ENCODE results near the gene FARP2.

FARP2 gene

GRCh38 chr2:241441492-241441891, 85.4 kb downstream of the FARP2 start (continued):
- no peak for TF ChIP-seq CTCF (tag by site-specific recombination; IDR thresholded peaks at IDR 0.05)
- no peak for TF ChIP-seq MZF1 (tag by site-specific recombination; IDR thresholded peaks at IDR 0.05; ENCODE audit: borderline replicate concordance)

GRCh38 chr2:241443486-241444223, 87.6 kb downstream of the FARP2 start:
- POLR2A ChIA-PET, result interaction anchor here (1.2 kb wide), 1 partner anchor 243 kb away, joined by 3 read pairs; the partner anchor contains the start of gene DTYMK
- CTCF ChIA-PET, result interaction anchor here (0.7 kb wide), 1 partner anchor 62 kb away, joined by 3 read pairs; no protein-coding TSS in a partner anchor

More at GRCh38 chr2:241443486-241444223, 87.6 kb downstream of the FARP2 start:
- Histone ChIP-seq H3K36me3 (ENCODE audit: control insufficient read depth in 2 of 2, insufficient read depth in 1 of 2, low read length in 2 of 2) (peaks cover 0 to 80% of the 10 kb centered on the region in 2 experiments; a peak in 2 of 3 replicates), H3K4me1 (ENCODE audit: control insufficient read depth, insufficient read depth, low read length) (peaks cover 7% of the 10 kb centered on the region), H3K9me3 (ENCODE audit: control insufficient read depth, insufficient read depth, low read depth, low read length) (no peaks in the 10 kb centered on the region), H3K27ac (ENCODE audit: extremely low read depth, low read depth, low read length) (no peak overlapping the region), H3K4me3 (ENCODE audit: low read depth, low read length) (no peak overlapping the region)
- TF ChIP-seq KLF17 (tag by site-specific recombination; IDR thresholded peaks at IDR 0.05) (no peak), ZBTB44 (tag by site-specific recombination; IDR thresholded peaks at IDR 0.05) (peak; percentile 39; the same call in 1 of the 2 replicates), ZNF112 (tag by site-specific recombination; IDR thresholded peaks at IDR 0.05) (no peak), ZNF76 (tag by site-specific recombination; IDR thresholded peaks at IDR 0.05; ENCODE audit: borderline replicate concordance, low read depth) (no peak), ZXDB (tag by site-specific recombination; IDR thresholded peaks at IDR 0.05) (peak; percentile 71), KLF7 (tag by site-specific recombination; IDR thresholded peaks at IDR 0.05; ENCODE audit: borderline replicate concordance) (no peak), KLF9 (tag by site-specific recombination; IDR thresholded peaks at IDR 0.05; ENCODE audit: low read depth) (no peak), ZNF660 (tag by site-specific recombination; IDR thresholded peaks at IDR 0.05) (peak; percentile 71; the same call in 1 of the 2 replicates), ZBTB17 (tag by site-specific recombination; IDR thresholded peaks at IDR 0.05) (0 out of 2 replicates have a peak, but pooled peaks have one; percentile 26), ZNF585B (tag by site-specific recombination; IDR thresholded peaks at IDR 0.05) (no peak), ZNF366 (tag by site-specific recombination; conservative IDR thresholded peaks at IDR 0.05) (0 out of 2 replicates have a peak, but pooled peaks have one; percentile 21), ZNF473 (tag by site-specific recombination; IDR thresholded peaks at IDR 0.05) (no peak), ZFP41 (tag by site-specific recombination; IDR thresholded peaks at IDR 0.05; ENCODE audit: borderline replicate concordance) (no peak), ZIC2 (tag by site-specific recombination; IDR thresholded peaks at IDR 0.05) (0 out of 2 replicates have a peak, but pooled peaks have one; percentile 22), ZNF544 (tag by site-specific recombination; IDR thresholded peaks at IDR 0.05) (0 out of 2 replicates have a peak, but pooled peaks have one; percentile 44), KLF10 (tag by site-specific recombination; IDR thresholded peaks at IDR 0.05) (0 out of 2 replicates have a peak, but pooled peaks have one; percentile 26), ZNF561 (tag by site-specific recombination; IDR thresholded peaks at IDR 0.05; ENCODE audit: borderline replicate concordance) (peak; percentile 62; the same call in 1 of the 2 replicates), CTCF (tag by site-specific recombination; IDR thresholded peaks at IDR 0.05) (no peak)

Measured in HEK293 (cell line).